Pancreas (tissue), 10 donors: ENCODE data around the gene MYO18A. TPM values are rescaled to one million over a fixed set of nuclear protein-coding genes. Genes with fewer than 3 reads are reported as not detected.

Source experiments
- ATAC-seq, 4 donors: fragments of 200-7000 bp; cut with Tn5 transposase; one replicate each; pipeline versions ENCODE4 v1.8.0 to v1.9.1; 2020; ENCODE audit warnings: mild to moderate bottlenecking in 4 of 4, moderate library complexity in 4 of 4
- DNase-seq, 6 donors: peaks; one replicate each; pipeline ENCODE4 v3.0.0-alpha.2; 2020
- FAIRE-seq: peaks from 2 replicates; lab custom pipeline; 2012; peaks lifted over from hg19 to GRCh38; lab: Jason Lieb, UNC
- H3K27ac ChIP-seq, 4 donors: fragments of 200-600 bp; sonication (generic); 1 replicate in 3 of 4; 2 replicates in 1 of 4; pipeline versions ENCODE4 v1.5.0 to v1.8.0; 2020
- H3K27me3 ChIP-seq, 4 donors: fragments of 200-600 bp; one replicate each; pipeline ENCODE4 v1.8.0; 2021
- H3K36me3 ChIP-seq, 3 donors: fragments of 200-600 bp; sonication (generic) in 1 of 3; one replicate each; pipeline versions ENCODE4 v1.5.0 to v1.8.0; 2020 to 2021
- H3K4me1 ChIP-seq, 3 donors: fragments of 200-600 bp; one replicate each; pipeline ENCODE4 v1.8.0; 2021
- H3K4me3 ChIP-seq, 4 donors: fragments of 200-600 bp; sonication (generic) in 2 of 4; one replicate each; pipeline versions ENCODE4 v1.5.0 to v1.8.0; 2020 to 2021
- H3K9me3 ChIP-seq, 4 donors: fragments of 200-600 bp; one replicate each; pipeline ENCODE4 v1.8.0; 2021
- WGBS, 2 donors: extraction: QIAGEN DNeasy Blood & Tissue Kit; methylation state at CpG; one replicate each; pipeline ENCODE4 v1.1.7; 2013; 5-methylcytosine and 5-hydroxymethylcytosine counted together
- intact Hi-C, 3 donors: fragments of 100-400 bp; cut with DNase I; formaldehyde crosslinking; loops; one replicate each; pipeline versions ENCODE4 v1.11.1 to v1.14.2; 2022
- polyA plus RNA-seq, 2 donors: library from polyadenylated mRNA; stranded (reverse); fragments of 200-250 nt; gene quantifications; one replicate each; pipeline ENCODE4 v1.2.3, GENCODE V29; 2013
- total RNA-seq, 6 donors: library from RNA; stranded (reverse); fragmentation: NEBNext Ultra II Directional in 4 of 6; extraction: Animal tissue kit (Norgen Biotek cat#: 25700) in 4 of 6; gene quantifications; one replicate each; pipeline versions ENCODE4 v1.2.1 to v1.2.4, GENCODE V29; 2021 to 2023
- TF ChIP-seq, protein P1 (sequence below), 4 donors: fragments of 200-600 bp; sonication (generic) in 3 of 4; IDR thresholded peaks; one replicate each; pipeline versions ENCODE4 v1.5.0 to v1.8.0; 2021; ENCODE audit warnings: antibody characterized with exemption in 4 of 4
- donor health status: healthy with polysubstance abuse.
- donor health status: DM: no; HTN: no; CAD: no; lungs with moderate emphysema.
- donor health status: DM: no; HTN: no; CAD: no.
- donor health status: control.
- donor health status: control.
- donor health status: Bipolar disorder and iron deficiency.
- donor health status: DM: yes; HTN: yes; CAD: no.
- donor health status: DM: no; HTN: no; CAD: no.
- donor health status: DM: no; HTN: no; CAD: no.
- donor health status: DM: yes; HTN: yes; CAD: no.

MYO18A gene
- total and polyA plus RNA-seq, 8 donors = 21.3 to 85.3 (median 33.5) TPM

DNA sequence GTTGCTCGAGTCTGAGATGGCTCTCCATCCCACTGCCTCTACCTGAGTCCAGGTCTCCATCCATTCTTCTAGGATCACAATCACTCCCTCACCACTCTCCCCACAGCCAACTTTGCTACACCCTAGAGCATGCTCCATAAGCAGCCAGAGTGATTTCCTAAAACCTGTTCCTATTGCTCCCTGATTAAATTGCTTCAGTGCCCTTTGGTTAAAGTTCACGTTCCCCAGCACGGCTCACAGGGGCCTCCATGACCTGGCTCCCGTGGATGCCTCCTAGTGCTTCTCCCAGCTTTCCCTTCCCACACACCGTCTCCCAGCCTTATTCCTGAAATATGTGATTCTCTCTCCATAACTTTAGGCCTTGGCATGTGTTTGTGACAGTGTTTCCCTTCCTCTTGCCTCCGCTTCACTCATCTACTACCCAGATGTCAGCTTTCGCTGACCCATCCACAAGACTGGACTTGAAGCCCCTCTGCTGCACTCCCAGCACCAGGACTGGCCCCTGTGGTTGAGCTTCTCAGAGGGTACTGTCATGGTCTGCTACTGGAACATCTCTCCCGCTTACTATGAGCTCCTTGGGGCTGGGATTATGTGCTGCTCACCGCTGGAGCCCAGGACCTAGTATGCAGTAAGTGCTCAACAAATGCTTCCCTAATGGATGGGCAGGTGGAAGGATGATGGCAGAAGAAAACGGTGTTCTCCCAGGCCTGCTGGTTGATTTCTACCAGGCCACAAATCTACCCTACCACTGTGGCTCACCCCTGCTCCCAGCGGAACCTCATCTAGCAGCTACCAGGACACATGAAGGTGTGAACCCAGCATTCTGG lies 17.9 kb downstream of the MYO18A start:
- H3K9me3 ChIP-seq = no peaks in the 10 kb centered on the region
- peaks cover 30 to 34% (median 33%) of the 10 kb centered on the region in 3 donors for H3K4me1 ChIP-seq
- ATAC-seq = no peak
- H3K27ac ChIP-seq = no peak overlapping the region
- TF ChIP-seq, protein P1, sequence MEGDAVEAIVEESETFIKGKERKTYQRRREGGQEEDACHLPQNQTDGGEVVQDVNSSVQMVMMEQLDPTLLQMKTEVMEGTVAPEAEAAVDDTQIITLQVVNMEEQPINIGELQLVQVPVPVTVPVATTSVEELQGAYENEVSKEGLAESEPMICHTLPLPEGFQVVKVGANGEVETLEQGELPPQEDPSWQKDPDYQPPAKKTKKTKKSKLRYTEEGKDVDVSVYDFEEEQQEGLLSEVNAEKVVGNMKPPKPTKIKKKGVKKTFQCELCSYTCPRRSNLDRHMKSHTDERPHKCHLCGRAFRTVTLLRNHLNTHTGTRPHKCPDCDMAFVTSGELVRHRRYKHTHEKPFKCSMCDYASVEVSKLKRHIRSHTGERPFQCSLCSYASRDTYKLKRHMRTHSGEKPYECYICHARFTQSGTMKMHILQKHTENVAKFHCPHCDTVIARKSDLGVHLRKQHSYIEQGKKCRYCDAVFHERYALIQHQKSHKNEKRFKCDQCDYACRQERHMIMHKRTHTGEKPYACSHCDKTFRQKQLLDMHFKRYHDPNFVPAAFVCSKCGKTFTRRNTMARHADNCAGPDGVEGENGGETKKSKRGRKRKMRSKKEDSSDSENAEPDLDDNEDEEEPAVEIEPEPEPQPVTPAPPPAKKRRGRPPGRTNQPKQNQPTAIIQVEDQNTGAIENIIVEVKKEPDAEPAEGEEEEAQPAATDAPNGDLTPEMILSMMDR (IDR thresholded peaks at IDR 0.05) = no peak
- H3K4me3 ChIP-seq = no peak overlapping the region
- DNase-seq = no peak
- WGBS, 2 donors = 94% methylated on average over 11 of the region's 11 CpGs
- no peak for FAIRE-seq
- intact Hi-C loops = no loop called here
- peaks cover 0 to 13% (median 7%) of the 10 kb centered on the region in 3 donors for H3K36me3 ChIP-seq
- no peaks in the 10 kb centered on the region for H3K27me3 ChIP-seq

DNA sequence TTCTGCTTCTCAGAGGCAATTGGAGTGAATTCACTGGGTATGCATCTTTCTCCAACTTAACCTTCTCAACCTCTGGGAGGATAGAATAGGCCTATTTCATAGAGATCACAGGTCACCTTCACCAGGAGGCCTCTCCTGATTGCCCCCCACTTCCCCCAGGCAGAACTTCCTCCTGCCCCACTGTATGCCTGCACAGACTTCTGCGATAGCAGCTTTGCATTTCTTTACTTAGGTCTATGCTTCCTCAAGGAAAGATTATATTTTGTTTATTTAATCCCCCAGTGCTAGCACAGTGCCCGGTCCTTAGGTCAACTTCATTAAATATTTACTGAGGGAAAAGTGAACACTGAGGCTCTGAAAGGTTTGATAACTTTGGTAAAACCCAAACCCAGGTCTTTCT lies 19.9 kb downstream of the MYO18A start:
- no peak for FAIRE-seq
- ATAC-seq = no peak
- Histone ChIP-seq H3K9me3 (no peaks in the 10 kb centered on the region), H3K4me1 (peaks cover 43 to 48% (median 47%) of the 10 kb centered on the region in 3 donors), H3K4me3 (no peak overlapping the region), H3K27me3 (no peaks in the 10 kb centered on the region), H3K27ac (peak overlapping the region in 2 of 4 donors; percentile 9 to 13), H3K36me3 (peaks cover 0 to under 1% (median 0%) of the 10 kb centered on the region in 3 donors)
- 16 to 19% methylated on average over 2 of the region's 2 CpGs for WGBS, 2 donors
- DNase-seq = no peak
- TF ChIP-seq, protein P1 (IDR thresholded peaks at IDR 0.05) = no peak
- intact Hi-C loops = no loop called here

DNA sequence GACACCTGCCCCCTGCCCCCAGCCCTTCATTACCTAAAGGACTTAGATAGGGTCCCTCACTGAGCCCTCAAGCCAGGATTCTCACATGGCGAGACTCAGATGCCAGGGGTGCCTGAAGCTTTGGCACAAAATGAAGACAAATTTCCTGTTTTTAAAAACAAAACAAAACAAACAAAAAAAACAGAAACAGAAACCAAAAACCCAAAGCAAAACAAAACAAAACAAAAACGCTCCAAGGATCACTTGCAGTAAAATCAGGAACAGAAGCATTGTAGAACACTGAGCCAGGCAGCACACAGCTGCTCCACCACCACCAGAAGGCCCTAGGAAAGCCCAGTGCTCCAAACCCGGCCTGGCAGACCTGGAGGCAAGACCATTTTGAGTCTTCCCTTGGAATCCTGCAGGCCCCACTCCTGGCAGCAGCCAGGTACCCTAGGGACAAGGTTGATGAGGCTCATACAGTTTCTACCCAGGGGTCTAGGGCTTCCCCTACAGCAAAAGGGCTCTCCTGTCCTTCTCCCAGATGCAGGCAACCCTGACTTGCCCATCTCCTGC lies 20.8 kb downstream of the MYO18A start:
- 41 to 49% methylated on average over 3 of the region's 3 CpGs for WGBS, 2 donors

DNA sequence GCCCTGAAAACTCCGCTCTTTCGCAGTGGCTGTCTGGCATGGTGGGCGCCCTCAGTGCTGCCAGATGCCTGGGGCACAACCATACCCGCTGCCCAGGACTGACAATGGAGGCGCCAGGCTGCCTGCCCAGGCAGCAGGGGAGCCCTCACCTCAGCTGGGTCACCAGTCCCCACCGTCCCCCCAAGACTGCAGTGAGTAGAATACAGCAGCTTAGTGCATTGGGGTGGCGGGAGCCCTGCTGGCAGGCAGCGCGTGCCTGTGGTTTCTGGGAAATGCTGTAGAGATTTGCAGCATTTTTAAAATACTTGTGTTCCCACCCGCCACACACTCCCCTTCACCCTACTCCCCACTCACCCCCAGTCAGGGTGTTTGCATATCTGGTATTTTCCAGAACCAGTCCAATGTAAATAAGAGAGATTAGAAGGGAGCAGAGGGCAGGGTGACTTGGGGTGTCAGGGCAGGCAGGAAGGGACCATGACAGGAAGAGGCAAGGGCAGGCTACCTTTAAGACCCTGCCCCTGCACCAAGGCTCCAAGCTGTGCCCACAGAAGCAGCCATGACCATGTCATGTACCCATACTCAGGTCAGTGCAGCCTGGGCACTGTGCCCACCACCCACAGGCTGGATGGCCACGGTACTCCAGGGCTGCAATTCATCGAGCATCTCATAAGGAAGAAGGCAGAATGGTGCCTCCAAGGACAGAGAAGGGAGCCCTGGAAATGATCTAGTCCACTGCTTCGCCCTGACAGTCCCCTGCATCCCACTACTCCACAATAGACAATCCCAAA lies 21.5 kb downstream of the MYO18A start:
- no peaks in the 10 kb centered on the region for H3K36me3 ChIP-seq
- no peak for FAIRE-seq
- no peaks in the 10 kb centered on the region for H3K27me3 ChIP-seq
- DNase-seq = peak in 1 of 6 donors; percentile 53
- intact Hi-C loops = no loop called here
- ATAC-seq = peak; percentile 24 to 77 (median 48)
- peaks cover 53 to 60% (median 59%) of the 10 kb centered on the region in 3 donors for H3K4me1 ChIP-seq
- H3K4me3 ChIP-seq = no peak overlapping the region
- H3K9me3 ChIP-seq = no peaks in the 10 kb centered on the region
- TF ChIP-seq, protein P1 (IDR thresholded peaks at IDR 0.05) = no peak
- WGBS, 2 donors = 42% methylated on average over 13 of the region's 13 CpGs
- peak overlapping the region in 3 of 4 donors; percentile 37 to 62 (median 46) for H3K27ac ChIP-seq

More for the DNA sequence above, 20.8 kb downstream of the MYO18A start:
- Histone ChIP-seq H3K4me1 (peaks cover 52 to 57% (median 56%) of the 10 kb centered on the region in 3 donors), H3K27ac (peak overlapping the region in 2 of 4 donors; percentile 4 to 46), H3K36me3 (no peaks in the 10 kb centered on the region), H3K9me3 (no peaks in the 10 kb centered on the region), H3K4me3 (no peak overlapping the region), H3K27me3 (no peaks in the 10 kb centered on the region)
- peak in 1 of 6 donors; percentile 35 for DNase-seq
- TF ChIP-seq, protein P1 (IDR thresholded peaks at IDR 0.05) = no peak
- FAIRE-seq = no peak
- no peak for ATAC-seq
- intact Hi-C loops = no loop called here
